OCI-LY1 (cell line): ENCODE results near the gene NSMCE4A.

Source experiments
- H2AFZ ChIP-seq: fragments of 200-600 bp; sonication (generic), shearing (Covaris generic); 2 replicates; pipeline ENCODE4 v1.6.0; 2014; ENCODE audit warnings: antibody characterized with exemption, mild to moderate bottlenecking, low read length
- H3F3A ChIP-seq: fragments of 200-600 bp; sonication (generic), shearing (Covaris generic); 2 replicates; pipeline ENCODE4 v1.6.0; 2014; ENCODE audit warnings: mild to moderate bottlenecking, antibody characterized with exemption, low read length, moderate library complexity; ENCODE audit not compliant: insufficient read depth
- H3K27ac ChIP-seq: fragments of 200-600 bp; sonication (generic); 2 replicates; pipeline ENCODE4 v1.5.1; 2014; ENCODE audit warnings: low read length, mixed run types, mild to moderate bottlenecking, low read depth; ENCODE audit not compliant: poor library complexity, severe bottlenecking
- H3K27me3 ChIP-seq: fragments of 200-600 bp; sonication (generic); 2 replicates; pipeline ENCODE4 v1.6.0; 2014; ENCODE audit warnings: antibody characterized with exemption, mild to moderate bottlenecking, low read length, moderate library complexity; ENCODE audit not compliant: insufficient read depth
- H3K36me3 ChIP-seq: fragments of 200-600 bp; sonication (generic); 2 replicates; pipeline ENCODE4 v1.6.1; 2014; ENCODE audit warnings: mild to moderate bottlenecking, antibody characterized with exemption, low read length, moderate library complexity, mixed read lengths; ENCODE audit not compliant: insufficient read depth
- H3K4me1 ChIP-seq: fragments of 200-600 bp; sonication (generic); 2 replicates; pipeline ENCODE4 v1.5.1; 2014; ENCODE audit warnings: mild to moderate bottlenecking, low read length, moderate library complexity; ENCODE audit not compliant: insufficient read depth, severe bottlenecking
- H3K4me2 ChIP-seq: fragments of 200-600 bp; sonication (generic), shearing (Covaris generic); 2 replicates; pipeline ENCODE4 v1.6.1; 2014; ENCODE audit warnings: low read length
- H3K4me3 ChIP-seq: fragments of 200-600 bp; sonication (generic); 2 replicates; pipeline ENCODE4 v1.5.1; 2014; ENCODE audit warnings: low read length, low read depth, mild to moderate bottlenecking, mixed read lengths; ENCODE audit not compliant: poor library complexity, severe bottlenecking
- H3K79me2 ChIP-seq: fragments of 200-600 bp; shearing (Covaris generic); 2 replicates; pipeline ENCODE4 v1.6.1; 2016; ENCODE audit warnings: mixed run types, low read length, mixed read lengths; ENCODE audit not compliant: insufficient read depth
- H3K9ac ChIP-seq: fragments of 200-600 bp; sonication (generic), shearing (Covaris generic); 2 replicates; pipeline ENCODE4 v1.6.1; 2014; ENCODE audit warnings: mild to moderate bottlenecking, low read length, mixed read lengths
- H3K9me2 ChIP-seq: fragments of 200-600 bp; sonication (generic), shearing (Covaris generic); 2 replicates; pipeline ENCODE4 v1.6.1; 2014; ENCODE audit warnings: low read depth, mild to moderate bottlenecking, low read length, mixed read lengths
- H3K9me3 ChIP-seq: fragments of 200-600 bp; shearing (Covaris generic); 2 replicates; pipeline ENCODE4 v1.6.1; 2014; ENCODE audit warnings: low read length, mixed read lengths
- H4K20me1 ChIP-seq: fragments of 200-600 bp; sonication (generic), shearing (Covaris generic); 2 replicates; pipeline ENCODE4 v1.6.0; 2016; ENCODE audit warnings: mild to moderate bottlenecking, low read length; ENCODE audit not compliant: insufficient read depth
- EZH2 ChIP-seq: fragments of 200-600 bp; sonication (generic), shearing (Covaris generic); IDR thresholded peaks from 2 replicates; pipeline ENCODE4 v1.8.0; 2017; ENCODE audit warnings: borderline replicate concordance, mixed run types, mild to moderate bottlenecking, antibody characterized with exemption, low read length, moderate library complexity, mixed read lengths
- TF ChIP-seq, protein P1 (sequence below): fragments of 200-600 bp; sonication (generic), shearing (Covaris generic); IDR thresholded peaks from 2 replicates; pipeline ENCODE4 v1.5.1; 2017; ENCODE audit warnings: mild to moderate bottlenecking, antibody characterized with exemption, low read length, moderate library complexity, mixed read lengths

Gene NSMCE4A

DNA sequence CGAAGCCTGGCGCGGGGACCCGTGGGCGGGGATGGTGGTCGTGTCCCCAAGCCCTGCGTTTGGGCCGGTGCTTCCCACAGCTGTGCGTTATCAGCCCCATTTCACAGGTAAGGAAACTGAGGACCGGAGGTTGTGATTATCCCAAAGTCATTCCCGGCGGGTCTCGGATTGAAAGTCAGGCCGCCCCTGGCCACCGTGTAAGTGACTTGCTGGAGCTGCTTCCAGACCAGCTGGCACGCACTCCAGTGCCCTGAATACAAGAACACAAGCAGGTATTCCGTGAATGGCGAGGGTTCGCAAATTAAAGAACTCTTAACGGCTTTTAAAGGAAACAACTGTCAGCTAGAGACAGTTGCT lies 46.5 kb downstream of the NSMCE4A start:
- TF ChIP-seq, protein P1, sequence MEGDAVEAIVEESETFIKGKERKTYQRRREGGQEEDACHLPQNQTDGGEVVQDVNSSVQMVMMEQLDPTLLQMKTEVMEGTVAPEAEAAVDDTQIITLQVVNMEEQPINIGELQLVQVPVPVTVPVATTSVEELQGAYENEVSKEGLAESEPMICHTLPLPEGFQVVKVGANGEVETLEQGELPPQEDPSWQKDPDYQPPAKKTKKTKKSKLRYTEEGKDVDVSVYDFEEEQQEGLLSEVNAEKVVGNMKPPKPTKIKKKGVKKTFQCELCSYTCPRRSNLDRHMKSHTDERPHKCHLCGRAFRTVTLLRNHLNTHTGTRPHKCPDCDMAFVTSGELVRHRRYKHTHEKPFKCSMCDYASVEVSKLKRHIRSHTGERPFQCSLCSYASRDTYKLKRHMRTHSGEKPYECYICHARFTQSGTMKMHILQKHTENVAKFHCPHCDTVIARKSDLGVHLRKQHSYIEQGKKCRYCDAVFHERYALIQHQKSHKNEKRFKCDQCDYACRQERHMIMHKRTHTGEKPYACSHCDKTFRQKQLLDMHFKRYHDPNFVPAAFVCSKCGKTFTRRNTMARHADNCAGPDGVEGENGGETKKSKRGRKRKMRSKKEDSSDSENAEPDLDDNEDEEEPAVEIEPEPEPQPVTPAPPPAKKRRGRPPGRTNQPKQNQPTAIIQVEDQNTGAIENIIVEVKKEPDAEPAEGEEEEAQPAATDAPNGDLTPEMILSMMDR: no peak
- TF ChIP-seq EZH2: no peak
- H3K27me3 ChIP-seq: no peaks in the 10 kb centered on the region
- no peak overlapping the region for H2AFZ ChIP-seq
- peak overlapping the region; percentile 96 for H3K4me3 ChIP-seq
- H3F3A ChIP-seq: no peaks in the 10 kb centered on the region
- peak overlapping the region; percentile 83 for H3K4me2 ChIP-seq
- no peaks in the 10 kb centered on the region for H3K36me3 ChIP-seq
- no peaks in the 10 kb centered on the region for H3K9me2 ChIP-seq
- H3K27ac ChIP-seq: no peak overlapping the region
- peaks cover 28% of the 10 kb centered on the region for H3K79me2 ChIP-seq
- H3K9ac ChIP-seq: peak overlapping the region; percentile 94
- H3K9me3 ChIP-seq: no peaks in the 10 kb centered on the region
- peaks cover 30% of the 10 kb centered on the region for H3K4me1 ChIP-seq
- no peaks in the 10 kb centered on the region for H4K20me1 ChIP-seq

DNA sequence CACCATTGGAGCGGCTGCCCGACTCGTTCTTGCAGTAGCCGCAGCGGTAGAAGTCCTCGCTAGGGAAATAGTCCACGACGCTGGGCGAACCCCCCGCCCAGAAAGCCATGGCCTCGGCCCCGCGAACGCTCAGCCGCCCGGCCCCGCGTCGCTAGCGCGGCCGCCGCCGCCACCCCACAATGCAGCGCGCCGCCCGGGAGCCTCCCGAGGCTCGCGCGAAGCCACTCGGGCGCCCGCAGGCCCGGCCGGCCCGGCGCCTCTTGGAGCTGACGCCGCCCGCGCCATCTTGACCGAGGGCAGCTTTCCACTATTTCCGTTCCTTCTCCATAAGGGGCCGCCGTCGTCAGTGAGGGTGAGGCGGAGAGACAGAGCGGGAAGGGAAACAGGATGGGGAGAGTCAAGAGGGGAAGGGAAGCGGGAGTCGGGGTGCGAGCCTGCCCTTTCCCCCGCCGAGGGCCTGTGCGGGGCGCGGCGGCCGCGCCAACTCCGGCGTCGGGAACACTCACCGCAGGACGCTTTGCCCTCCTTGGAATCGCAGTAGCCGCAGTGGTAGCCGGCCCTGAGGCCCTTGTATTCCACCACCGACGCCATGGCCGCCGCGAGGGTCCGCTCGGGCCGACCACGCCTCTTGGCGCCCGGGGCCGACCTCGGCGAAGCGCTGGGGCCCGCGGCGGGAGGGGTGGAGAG lies 47.0 kb downstream of the NSMCE4A start, which contains the start of gene ATE1:
ATE1 (minus strand) TSS at position 191 of the 687 bp plus-strand sequence; CDS start at position 109, 82 bp downstream.
- peak within 1 kb of the TSS; percentile 66; the same call in 1 of the 2 replicates for H2AFZ ChIP-seq
- no peaks in the 10 kb centered on the region for H3F3A ChIP-seq
- H3K27me3 ChIP-seq: no peaks in the 10 kb centered on the region
- H3K4me3 ChIP-seq: peak within 1 kb of the TSS; percentile 96
- H3K36me3 ChIP-seq: peaks cover 5% of the 10 kb centered on the region; the same call in 1 of the 2 replicates
- H3K27ac ChIP-seq: peak within 1 kb of the TSS; percentile 37
- peak within 1 kb of the TSS; percentile 94 for H3K9ac ChIP-seq
- H3K79me2 ChIP-seq: peaks cover 28% of the 10 kb centered on the region
- TF ChIP-seq, protein P1: no peak
- TF ChIP-seq EZH2: no peak
- H3K4me2 ChIP-seq: peak within 1 kb of the TSS; percentile 83
- no peaks in the 10 kb centered on the region for H3K9me3 ChIP-seq
- peaks cover 35% of the 10 kb centered on the region for H3K4me1 ChIP-seq
- H4K20me1 ChIP-seq: no peaks in the 10 kb centered on the region
- H3K9me2 ChIP-seq: no peaks in the 10 kb centered on the region

DNA sequence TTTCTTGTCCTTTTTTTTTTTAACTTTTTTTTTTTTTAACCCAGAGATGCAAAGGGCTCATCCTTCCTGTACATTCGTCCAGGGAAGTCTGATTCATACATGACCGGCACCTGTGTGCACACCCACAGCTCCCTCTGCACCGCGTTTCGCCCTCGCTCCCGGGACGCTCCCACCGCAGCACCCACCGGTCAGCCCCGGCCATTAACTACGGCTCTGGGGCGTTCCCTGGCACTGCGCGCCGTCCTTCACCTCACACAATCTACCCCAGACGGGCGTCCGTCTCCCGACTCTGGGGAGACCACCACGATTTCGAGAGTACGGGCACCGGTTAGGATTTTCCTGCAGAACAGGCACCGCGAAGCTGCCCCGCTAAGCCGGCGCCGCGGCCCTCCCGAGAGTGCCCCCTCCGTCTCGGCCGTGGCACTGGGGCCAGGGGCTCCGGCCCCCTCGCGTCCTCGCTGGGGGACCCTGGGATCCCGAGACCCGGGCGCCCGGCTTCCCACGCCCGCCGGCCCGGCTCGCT lies 47.6 kb downstream of the NSMCE4A start:
- Histone ChIP-seq H3F3A (no peaks in the 10 kb centered on the region), H3K79me2 (peaks cover 28% of the 10 kb centered on the region), H3K9me2 (no peaks in the 10 kb centered on the region), H3K27ac (peak overlapping the region; percentile 37), H3K4me3 (peak overlapping the region; percentile 96), H3K4me2 (peak overlapping the region; percentile 83), H3K4me1 (peaks cover 41% of the 10 kb centered on the region), H2AFZ (peak overlapping the region; percentile 66; the same call in 1 of the 2 replicates), H3K9me3 (no peaks in the 10 kb centered on the region), H4K20me1 (no peaks in the 10 kb centered on the region), H3K27me3 (no peaks in the 10 kb centered on the region), H3K9ac (peak overlapping the region; percentile 94), H3K36me3 (peaks cover 10% of the 10 kb centered on the region; the same call in 1 of the 2 replicates)
- no peak for TF ChIP-seq EZH2
- TF ChIP-seq, protein P1: no peak
